HepG2 (cell line): ENCODE results near the gene CASR. TPM values are rescaled to one million over a fixed set of nuclear protein-coding genes. Genes with fewer than 3 reads are reported as not detected.

ENCODE experiments used
- ATAC-seq: fragments of 200-7000 bp; cut with Tn5 transposase; 3 replicates; pipeline ENCODE4 v1.9.1; 2020; ENCODE audit warnings: mild to moderate bottlenecking, moderate library complexity
- BruUV-seq: library from RNA; stranded (reverse); fragments of 400-500 nt; replicated peaks from 2 replicates; lab custom pipeline; 2021; lab: Mats Ljungman, UMichigan
- CTCF ChIA-PET: fragments of 300-600 bp; formaldehyde crosslinking; extraction: SDS; loops from one replicate; lab custom pipeline; 2021; ENCODE audit warnings: low total read pairs, inconsistent platforms, low intra/inter-chr PET ratio; lab: Yijun Ruan, JAX
- POLR2A ChIA-PET: fragments of 350-600 bp; sonication (Branson Sonifier 250); formaldehyde crosslinking; loops from one replicate; lab custom pipeline; 2020; ENCODE audit warnings: antibody characterized with exemption, inconsistent platforms; lab: Yijun Ruan, JAX
- DNase-seq: peaks from one replicate; pipeline ENCODE4 v3.0.0-alpha.2; 2015; ENCODE audit warnings: low spot score
- FAIRE-seq: peaks from 3 replicates; lab custom pipeline; 2011; peaks lifted over from hg19 to GRCh38; lab: Jason Lieb, UNC
- H2AFZ ChIP-seq: one replicate; pipeline ENCODE4 v1.6.1; 2011; ENCODE audit warnings: low read length, inconsistent platforms
- H3K27ac ChIP-seq: fragments of 300-600 bp; 3 replicates; pipeline ENCODE4 v1.8.0; 2011; ENCODE audit warnings: mixed run types, mild to moderate bottlenecking, mixed read lengths, low read length, inconsistent platforms; ENCODE audit not compliant: insufficient read depth; ENCODE audit errors: extremely low read length
- H3K27me3 ChIP-seq, 2 experiments: fragments of 200-600 bp in 1 of 2; 2 replicates in 1 of 2; 3 replicates in 1 of 2; pipeline versions ENCODE4 v1.6.0 to v1.8.0; 2011; ENCODE audit warnings: low read length in 2 of 2, mild to moderate bottlenecking in 2 of 2, moderate library complexity in 2 of 2, inconsistent platforms in 1 of 2; ENCODE audit not compliant: insufficient read depth in 2 of 2, control insufficient read depth in 1 of 2
- H3K36me3 ChIP-seq, 2 experiments: fragments of 200-600 bp in 1 of 2; replicated peaks in 1 of 2; 2 replicates in 1 of 2; 3 replicates in 1 of 2; pipeline versions ENCODE4 v1.5.1 to v1.8.0; 2011; ENCODE audit warnings: low read length in 2 of 2, inconsistent platforms in 1 of 2; ENCODE audit not compliant: insufficient read depth in 2 of 2, control insufficient read depth in 1 of 2
- H3K4me1 ChIP-seq: 2 replicates; pipeline ENCODE4 v1.5.1; 2012; ENCODE audit warnings: low read length, inconsistent platforms; ENCODE audit not compliant: insufficient read depth
- H3K4me2 ChIP-seq: 2 replicates; pipeline ENCODE4 v1.6.0; 2011; ENCODE audit warnings: low read depth, low read length, inconsistent platforms
- H3K4me3 ChIP-seq, 3 experiments: fragments of 200-600 bp in 1 of 3; sonication (generic), shearing (Covaris generic) in 1 of 3; replicated peaks in 1 of 3; 2 replicates each; pipeline ENCODE4 v1.5.1; 2011 to 2016; ENCODE audit warnings: low read length in 3 of 3, inconsistent platforms in 2 of 3, low read depth in 2 of 3, mild to moderate bottlenecking in 2 of 3, control low read depth in 1 of 3, mixed read lengths in 1 of 3; ENCODE audit not compliant: insufficient read depth in 1 of 3
- H3K79me2 ChIP-seq: one replicate; pipeline ENCODE4 v1.6.1; 2011; ENCODE audit warnings: low read length, inconsistent platforms; ENCODE audit not compliant: insufficient read depth
- H3K9ac ChIP-seq: 2 replicates; pipeline ENCODE4 v1.6.0; 2011; ENCODE audit warnings: mild to moderate bottlenecking, low read depth, low read length, inconsistent platforms; ENCODE audit not compliant: insufficient read depth
- H3K9me3 ChIP-seq: 2 replicates; pipeline ENCODE4 v1.5.1; 2012; ENCODE audit warnings: mild to moderate bottlenecking, low read length
- H4K20me1 ChIP-seq: 2 replicates; pipeline ENCODE4 v1.6.0; 2011; ENCODE audit warnings: inconsistent platforms, mild to moderate bottlenecking, low read length, moderate library complexity; ENCODE audit not compliant: insufficient read depth
- GTF2F1 ChIP-seq: fragments of 150-350 bp; IDR thresholded peaks from 2 replicates; pipeline ENCODE4 v1.6.1; 2014; ENCODE audit warnings: low read length
- HMG20A ChIP-seq: IDR thresholded peaks from 2 replicates; pipeline ENCODE4 v1.6.1; 2016; ENCODE audit warnings: borderline replicate concordance
- MAFK ChIP-seq, 2 experiments: IDR thresholded peaks in 1 of 2; conservative IDR thresholded peaks in 1 of 2; 2 replicates each; pipeline ENCODE4 v1.6.1; 2011; ENCODE audit warnings: improper control_type of control experiment in 2 of 2, low read length in 2 of 2
- MXI1 ChIP-seq: IDR thresholded peaks from 3 replicates; pipeline ENCODE4 v1.6.1; 2012; ENCODE audit warnings: low read depth, low read length, inconsistent platforms, borderline replicate concordance
- MYNN ChIP-seq: sonication (generic); formaldehyde crosslinking; IDR thresholded peaks from 2 replicates; pipeline ENCODE4 v1.4.0; 2020; ENCODE audit warnings: mild to moderate bottlenecking, low read depth, missing genetic modification reagents
- PCBP2 ChIP-seq: fragments of 200-400 bp; formaldehyde crosslinking; optimal IDR thresholded peaks from 2 replicates; pipeline ENCODE3; 2018; ENCODE audit warnings: low read length, low read depth; ENCODE audit not compliant: poor library complexity, severe bottlenecking
- RELA ChIP-seq: sonication (generic); formaldehyde crosslinking; IDR thresholded peaks from 2 replicates; pipeline ENCODE4 v1.4.0; 2020; ENCODE audit warnings: missing genetic modification reagents
- SRSF1 ChIP-seq: fragments of 200-400 bp; formaldehyde crosslinking; optimal IDR thresholded peaks from 2 replicates; pipeline ENCODE3; 2017; ENCODE audit warnings: mild to moderate bottlenecking, low read depth, low read length, moderate library complexity
- TFDP2 ChIP-seq: sonication (generic); formaldehyde crosslinking; IDR thresholded peaks from 2 replicates; pipeline ENCODE4 v1.4.0; 2020; ENCODE audit warnings: missing genetic modification reagents
- ZBTB2 ChIP-seq: sonication (generic); formaldehyde crosslinking; IDR thresholded peaks from 2 replicates; pipeline ENCODE4 v1.8.0; 2022; ENCODE audit warnings: low read depth, missing genetic modification reagents
- ZNF142 ChIP-seq: sonication (generic); formaldehyde crosslinking; IDR thresholded peaks from 2 replicates; pipeline ENCODE4 v1.4.0; 2020; ENCODE audit warnings: missing genetic modification reagents
- ZNF253 ChIP-seq: sonication (generic); formaldehyde crosslinking; IDR thresholded peaks from 2 replicates; pipeline ENCODE4 v1.8.0; 2022; ENCODE audit warnings: mild to moderate bottlenecking, missing genetic modification reagents, borderline replicate concordance
- ZNF33B ChIP-seq: sonication (generic); formaldehyde crosslinking; IDR thresholded peaks from 2 replicates; pipeline ENCODE4 v1.5.1; 2020; ENCODE audit warnings: mild to moderate bottlenecking, missing genetic modification reagents
- ZNF441 ChIP-seq: sonication (generic); formaldehyde crosslinking; IDR thresholded peaks from 2 replicates; pipeline ENCODE4 v1.7.0; 2021; ENCODE audit warnings: missing genetic modification reagents, borderline replicate concordance
- ZNF83 ChIP-seq: sonication (generic); formaldehyde crosslinking; IDR thresholded peaks from 2 replicates; pipeline ENCODE4 v1.4.0; 2020; ENCODE audit warnings: missing genetic modification reagents, mild to moderate bottlenecking, borderline replicate concordance
- WGBS: methylation state at CpG from one replicate; pipeline ENCODE4 v1.1.6; 2017; ENCODE audit warnings: low lambda C conversion rate; 5-methylcytosine and 5-hydroxymethylcytosine counted together
- in situ Hi-C: cut with HindIII; loops from 2 replicates; pipeline ENCODE4 v1.10.0; 2017; ENCODE audit warnings: low pct_unique_long_range_greater_than_20kb; ENCODE audit not compliant: extremely low pct_ligation_motif_present
- intact Hi-C: fragments of 100-400 bp; cut with micrococcal nuclease; formaldehyde crosslinking; loops from one replicate; pipeline ENCODE4 v1.10.0; 2022; ENCODE audit not compliant: unreplicated experiment
- polyA plus RNA-seq, 8 experiments: library from polyadenylated mRNA; depleted of rRNA in 3 of 8; stranded (reverse) in 7 of 8; unstranded in 1 of 8; fragments of >200 nt; fragmentation: Illumina TruSeq in 4 of 8; extraction: Trizol in 4 of 8; gene quantifications; 2 replicates each; pipeline versions ENCODE4 v1.2.1 to v1.2.3, GENCODE V29; 2011 to 2016; ENCODE audit warnings: low read depth in 4 of 8, missing spikeins in 1 of 8, mixed read lengths in 1 of 8; ENCODE audit not compliant: insufficient read depth in 1 of 8
- total RNA-seq, 5 experiments: library from RNA; depleted of rRNA; stranded (reverse); fragments of >200 nt; fragmentation: Illumina TruSeq; extraction: Trizol; gene quantifications; 2 replicates each; pipeline ENCODE4 v1.2.3, GENCODE V29; 2016; ENCODE audit warnings: low read depth in 1 of 5
- TF ChIP-seq, protein P1 (sequence below): sonication (generic); formaldehyde crosslinking; IDR thresholded peaks from 2 replicates; pipeline ENCODE4 v1.4.0; 2020; ENCODE audit warnings: missing genetic modification reagents

Gene CASR
- total and polyA plus RNA-seq, 2 of the 13 experiments (the other 11 are each of a cell fraction or from before 2014, with no cell fraction given): not detected

DNA sequence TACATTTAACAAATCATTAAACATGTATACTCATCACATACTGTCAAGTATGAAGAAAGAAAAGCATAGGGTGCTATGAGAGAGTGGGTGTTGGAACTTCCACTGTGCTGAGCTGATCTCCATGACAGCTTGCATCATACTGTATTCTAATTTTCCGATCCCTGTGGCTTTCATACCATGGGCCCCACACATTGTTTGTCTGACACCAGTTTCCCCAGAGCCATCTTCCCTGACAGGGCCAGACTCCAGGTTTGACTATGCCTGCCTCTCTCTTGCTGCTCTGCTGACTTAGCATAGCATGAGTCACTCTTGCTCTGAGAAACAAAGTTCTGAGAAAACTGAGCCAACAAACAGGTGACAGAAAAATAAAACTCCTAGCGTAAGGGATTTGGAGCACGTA is 37.0 kb upstream of the CASR start:
- 50% methylated on average over 3 of the region's 3 CpGs for WGBS
- ATAC-seq: no peak

More for the DNA sequence above, 37.0 kb upstream of the CASR start:
- H3K27me3 ChIP-seq: no peaks in the 10 kb centered on the region
- H3K27ac ChIP-seq: no peak overlapping the region
- no peaks in the 10 kb centered on the region for H3K4me1 ChIP-seq
- H3K4me2 ChIP-seq: no peak overlapping the region
- H2AFZ ChIP-seq: no peak overlapping the region
- H3K4me3 ChIP-seq: no peak overlapping the region
- DNase-seq: no peak
- no TSS peak for BruUV-seq
- intact Hi-C loops: no loop called here
- no peaks in the 10 kb centered on the region for H3K9me3 ChIP-seq
- H3K9ac ChIP-seq: no peak overlapping the region
- TF ChIP-seq ZBTB2 (CRISPR knock-in tag) (no peak), PCBP2 (no peak), SRSF1 (no peak), HMG20A (CRISPR knock-in tag) (no peak), MXI1 (no peak), ZNF142 (CRISPR knock-in tag) (no peak), GTF2F1 (no peak), ZNF33B (CRISPR knock-in tag) (no peak), ZNF253 (CRISPR knock-in tag) (no peak), ZNF83 (no peak), ZNF441 (CRISPR knock-in tag) (no peak), RELA (CRISPR knock-in tag) (no peak), MAFK (conservative IDR thresholded peaks at IDR 0.05 in 1 of 2, IDR thresholded peaks at IDR 0.05 in 1 of 2; ENCODE audit: low read length in 2 of 2) (no peak), TFDP2 (CRISPR knock-in tag) (no peak), MYNN (no peak)
- TF ChIP-seq, protein P1, sequence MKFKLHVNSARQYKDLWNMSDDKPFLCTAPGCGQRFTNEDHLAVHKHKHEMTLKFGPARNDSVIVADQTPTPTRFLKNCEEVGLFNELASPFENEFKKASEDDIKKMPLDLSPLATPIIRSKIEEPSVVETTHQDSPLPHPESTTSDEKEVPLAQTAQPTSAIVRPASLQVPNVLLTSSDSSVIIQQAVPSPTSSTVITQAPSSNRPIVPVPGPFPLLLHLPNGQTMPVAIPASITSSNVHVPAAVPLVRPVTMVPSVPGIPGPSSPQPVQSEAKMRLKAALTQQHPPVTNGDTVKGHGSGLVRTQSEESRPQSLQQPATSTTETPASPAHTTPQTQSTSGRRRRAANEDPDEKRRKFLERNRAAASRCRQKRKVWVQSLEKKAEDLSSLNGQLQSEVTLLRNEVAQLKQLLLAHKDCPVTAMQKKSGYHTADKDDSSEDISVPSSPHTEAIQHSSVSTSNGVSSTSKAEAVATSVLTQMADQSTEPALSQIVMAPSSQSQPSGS (CRISPR knock-in tag): no peak
- TF ChIP-seq, all 625 proteins: peak for 0
- H3K79me2 ChIP-seq: no peaks in the 10 kb centered on the region
- in situ Hi-C loops: no loop called here
- POLR2A ChIA-PET: no interaction called here
- FAIRE-seq: no peak
- CTCF ChIA-PET: no interaction called here
- H4K20me1 ChIP-seq: no peaks in the 10 kb centered on the region
- H3K36me3 ChIP-seq: no peaks in the 10 kb centered on the region
